SK-N-SH (cell line): ENCODE measurements around the gene SEZ6L.
A peak's percentile ranks its signal among the peaks of the same experiment; 100 is the strongest.

ENCODE experiments used
- CHD2 ChIP-seq: fragments of 150-350 bp; IDR thresholded peaks from 2 replicates; pipeline ENCODE4 v1.6.1; 2018; ENCODE audit warnings: low read length; ENCODE audit not compliant: partially characterized antibody
- EP300 ChIP-seq, 2 experiments: IDR thresholded peaks; 2 replicates each; pipeline versions ENCODE4 v1.4.0 to v1.6.1; 2012; ENCODE audit warnings: borderline replicate concordance in 1 of 2, low read depth in 1 of 2, low read length in 1 of 2
- FOXM1 ChIP-seq: IDR thresholded peaks from 2 replicates; pipeline ENCODE4 v1.4.0; 2012; ENCODE audit warnings: low read depth, mild to moderate bottlenecking
- GATA2 ChIP-seq: sonication (generic); formaldehyde crosslinking; IDR thresholded peaks from 2 replicates; pipeline ENCODE4 v1.5.0; 2020; ENCODE audit warnings: mild to moderate bottlenecking, missing genetic modification reagents
- MXI1 ChIP-seq: IDR thresholded peaks from 2 replicates; pipeline ENCODE4 v1.6.1; 2012; ENCODE audit warnings: mild to moderate bottlenecking, low read depth, low read length, improper control_type of control experiment
- RAD21 ChIP-seq: IDR thresholded peaks from 2 replicates; pipeline ENCODE4 v1.6.1; 2012; ENCODE audit warnings: mild to moderate bottlenecking, low read length
- RCOR1 ChIP-seq: fragments of 150-350 bp; IDR thresholded peaks from 2 replicates; pipeline ENCODE4 v1.6.1; 2017; ENCODE audit warnings: antibody characterized with exemption, low read length
- TCF12 ChIP-seq: IDR thresholded peaks from 2 replicates; pipeline ENCODE4 v1.4.0; 2012
- YY1 ChIP-seq: IDR thresholded peaks from 2 replicates; pipeline ENCODE4 v1.4.0; 2012; ENCODE audit warnings: low read depth, mild to moderate bottlenecking
- TF ChIP-seq, protein P1 (sequence below): fragments of 200-600 bp; sonication (generic); IDR thresholded peaks from 2 replicates; pipeline ENCODE4 v1.6.1; 2017; ENCODE audit warnings: antibody characterized with exemption, mild to moderate bottlenecking, moderate library complexity
- TF ChIP-seq, protein P2 (sequence below): IDR thresholded peaks from 2 replicates; pipeline ENCODE4 v1.4.0; 2012; ENCODE audit warnings: low read depth
- TF ChIP-seq, protein P3 (sequence below): fragments of 150-350 bp; IDR thresholded peaks from 2 replicates; pipeline ENCODE4 v1.6.1; 2017; ENCODE audit warnings: antibody characterized with exemption, low read length, low read depth, borderline replicate concordance
- TF ChIP-seq, protein P4 (sequence below): fragments of 150-350 bp; IDR thresholded peaks from 2 replicates; pipeline ENCODE4 v1.6.1; 2016; ENCODE audit warnings: mild to moderate bottlenecking, low read depth, low read length
- TF ChIP-seq, protein P5 (sequence below): IDR thresholded peaks from 2 replicates; pipeline ENCODE4 v1.4.0; 2012; ENCODE audit warnings: low read depth, borderline replicate concordance

DNA sequence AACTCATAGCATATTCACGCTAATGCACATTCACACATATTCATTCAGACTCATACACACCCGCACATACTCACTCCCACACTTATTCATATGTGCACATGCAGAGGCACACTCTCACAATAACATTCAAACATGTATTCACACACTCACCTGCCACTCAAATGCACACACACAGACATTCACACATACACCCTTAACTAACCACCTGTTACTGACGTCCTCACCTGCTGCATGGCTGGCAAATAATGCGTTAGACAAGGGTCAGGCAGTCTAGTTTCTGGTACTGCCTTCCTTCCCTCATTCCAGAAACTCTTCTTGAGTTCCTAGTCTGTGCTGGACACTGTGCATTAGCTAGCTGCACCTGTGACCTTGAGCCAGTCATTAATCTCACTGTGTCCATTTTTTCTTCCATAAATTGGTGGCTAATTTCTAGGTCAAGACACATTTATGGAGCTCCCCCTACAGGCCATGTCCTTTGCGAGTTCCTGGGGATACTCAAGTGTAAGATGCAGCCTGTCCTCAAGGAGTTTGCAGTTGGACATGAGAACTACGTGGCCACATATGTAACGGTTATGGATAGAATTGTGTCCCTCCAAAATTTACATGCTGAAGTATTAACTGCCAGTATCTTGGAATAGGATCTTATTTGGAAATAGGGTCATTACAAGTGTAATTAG is 34.5 kb upstream of the SEZ6L start:
- no peak for TF ChIP-seq YY1
- TF ChIP-seq RCOR1, result no peak
- TF ChIP-seq, protein P1, sequence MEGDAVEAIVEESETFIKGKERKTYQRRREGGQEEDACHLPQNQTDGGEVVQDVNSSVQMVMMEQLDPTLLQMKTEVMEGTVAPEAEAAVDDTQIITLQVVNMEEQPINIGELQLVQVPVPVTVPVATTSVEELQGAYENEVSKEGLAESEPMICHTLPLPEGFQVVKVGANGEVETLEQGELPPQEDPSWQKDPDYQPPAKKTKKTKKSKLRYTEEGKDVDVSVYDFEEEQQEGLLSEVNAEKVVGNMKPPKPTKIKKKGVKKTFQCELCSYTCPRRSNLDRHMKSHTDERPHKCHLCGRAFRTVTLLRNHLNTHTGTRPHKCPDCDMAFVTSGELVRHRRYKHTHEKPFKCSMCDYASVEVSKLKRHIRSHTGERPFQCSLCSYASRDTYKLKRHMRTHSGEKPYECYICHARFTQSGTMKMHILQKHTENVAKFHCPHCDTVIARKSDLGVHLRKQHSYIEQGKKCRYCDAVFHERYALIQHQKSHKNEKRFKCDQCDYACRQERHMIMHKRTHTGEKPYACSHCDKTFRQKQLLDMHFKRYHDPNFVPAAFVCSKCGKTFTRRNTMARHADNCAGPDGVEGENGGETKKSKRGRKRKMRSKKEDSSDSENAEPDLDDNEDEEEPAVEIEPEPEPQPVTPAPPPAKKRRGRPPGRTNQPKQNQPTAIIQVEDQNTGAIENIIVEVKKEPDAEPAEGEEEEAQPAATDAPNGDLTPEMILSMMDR, result no peak; the same call in 1 of the 2 replicates
- no peak for TF ChIP-seq TCF12
- TF ChIP-seq GATA2, result no peak
- no peak for TF ChIP-seq FOXM1
- no peak for TF ChIP-seq MXI1
- TF ChIP-seq, protein P2, sequence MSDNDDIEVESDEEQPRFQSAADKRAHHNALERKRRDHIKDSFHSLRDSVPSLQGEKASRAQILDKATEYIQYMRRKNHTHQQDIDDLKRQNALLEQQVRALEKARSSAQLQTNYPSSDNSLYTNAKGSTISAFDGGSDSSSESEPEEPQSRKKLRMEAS, result no peak
- TF ChIP-seq CHD2, result no peak
- TF ChIP-seq EP300 (IDR thresholded peaks at IDR 0.05; ENCODE audit: borderline replicate concordance in 1 of 2, low read depth in 1 of 2, low read length in 1 of 2), result no peak
- TF ChIP-seq, protein P3, sequence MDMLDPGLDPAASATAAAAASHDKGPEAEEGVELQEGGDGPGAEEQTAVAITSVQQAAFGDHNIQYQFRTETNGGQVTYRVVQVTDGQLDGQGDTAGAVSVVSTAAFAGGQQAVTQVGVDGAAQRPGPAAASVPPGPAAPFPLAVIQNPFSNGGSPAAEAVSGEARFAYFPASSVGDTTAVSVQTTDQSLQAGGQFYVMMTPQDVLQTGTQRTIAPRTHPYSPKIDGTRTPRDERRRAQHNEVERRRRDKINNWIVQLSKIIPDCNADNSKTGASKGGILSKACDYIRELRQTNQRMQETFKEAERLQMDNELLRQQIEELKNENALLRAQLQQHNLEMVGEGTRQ, result no peak
- TF ChIP-seq RAD21, result peak; percentile 30; the same call in 1 of the 2 replicates
- TF ChIP-seq, protein P4, sequence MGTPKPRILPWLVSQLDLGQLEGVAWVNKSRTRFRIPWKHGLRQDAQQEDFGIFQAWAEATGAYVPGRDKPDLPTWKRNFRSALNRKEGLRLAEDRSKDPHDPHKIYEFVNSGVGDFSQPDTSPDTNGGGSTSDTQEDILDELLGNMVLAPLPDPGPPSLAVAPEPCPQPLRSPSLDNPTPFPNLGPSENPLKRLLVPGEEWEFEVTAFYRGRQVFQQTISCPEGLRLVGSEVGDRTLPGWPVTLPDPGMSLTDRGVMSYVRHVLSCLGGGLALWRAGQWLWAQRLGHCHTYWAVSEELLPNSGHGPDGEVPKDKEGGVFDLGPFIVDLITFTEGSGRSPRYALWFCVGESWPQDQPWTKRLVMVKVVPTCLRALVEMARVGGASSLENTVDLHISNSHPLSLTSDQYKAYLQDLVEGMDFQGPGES, result no peak
- TF ChIP-seq, protein P5, sequence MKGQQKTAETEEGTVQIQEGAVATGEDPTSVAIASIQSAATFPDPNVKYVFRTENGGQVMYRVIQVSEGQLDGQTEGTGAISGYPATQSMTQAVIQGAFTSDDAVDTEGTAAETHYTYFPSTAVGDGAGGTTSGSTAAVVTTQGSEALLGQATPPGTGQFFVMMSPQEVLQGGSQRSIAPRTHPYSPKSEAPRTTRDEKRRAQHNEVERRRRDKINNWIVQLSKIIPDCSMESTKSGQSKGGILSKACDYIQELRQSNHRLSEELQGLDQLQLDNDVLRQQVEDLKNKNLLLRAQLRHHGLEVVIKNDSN, result no peak
